KMS-11 (cell line): ENCODE results near the gene SMIM38.
"Not testable (repeated sequence)": the region's sequence is repeated elsewhere in the genome, so short reads cannot be mapped to it uniquely, and the experiment has no call there.

Experiments
- H2AFZ ChIP-seq: fragments of 200-600 bp; sonication (generic); 2 replicates; pipeline ENCODE4 v1.6.1; 2016; ENCODE audit warnings: antibody characterized with exemption, mixed run types, low read depth
- H3K27ac ChIP-seq: fragments of 200-600 bp; sonication (generic); 2 replicates; pipeline ENCODE4 v1.6.1; 2016; ENCODE audit warnings: mild to moderate bottlenecking, mixed run types
- H3K27me3 ChIP-seq: fragments of 200-600 bp; sonication (generic); 2 replicates; pipeline ENCODE4 v1.6.1; 2017; ENCODE audit warnings: mild to moderate bottlenecking, low read depth, mixed run types, moderate library complexity; ENCODE audit not compliant: insufficient read depth
- H3K36me3 ChIP-seq: fragments of 200-600 bp; sonication (generic); 2 replicates; pipeline ENCODE4 v1.6.1; 2017; ENCODE audit warnings: mild to moderate bottlenecking, mixed run types; ENCODE audit not compliant: insufficient read depth
- H3K4me1 ChIP-seq: fragments of 200-600 bp; sonication (generic); 2 replicates; pipeline ENCODE4 v1.6.1; 2016; ENCODE audit warnings: mild to moderate bottlenecking, low read depth, mixed run types; ENCODE audit not compliant: poor library complexity, severe bottlenecking
- H3K4me2 ChIP-seq: fragments of 200-600 bp; sonication (generic); 2 replicates; pipeline ENCODE4 v1.7.0; 2016; ENCODE audit warnings: mild to moderate bottlenecking, mixed run types
- H3K4me3 ChIP-seq: fragments of 200-600 bp; sonication (generic); IDR thresholded peaks from 2 replicates; pipeline ENCODE4 v1.6.1; 2017; ENCODE audit warnings: low read depth, low read length, mixed read lengths; ENCODE audit not compliant: insufficient read depth
- H3K79me2 ChIP-seq: fragments of 200-600 bp; sonication (generic); 2 replicates; pipeline ENCODE4 v1.6.1; 2016; ENCODE audit warnings: low read depth, mixed run types; ENCODE audit not compliant: insufficient read depth
- H3K9ac ChIP-seq: fragments of 200-600 bp; sonication (generic); 2 replicates; pipeline ENCODE4 v1.6.1; 2016; ENCODE audit warnings: mild to moderate bottlenecking, mixed run types
- H4K20me1 ChIP-seq: fragments of 200-600 bp; sonication (generic); 2 replicates; pipeline ENCODE4 v1.6.1; 2016; ENCODE audit warnings: mild to moderate bottlenecking, mixed run types; ENCODE audit not compliant: insufficient read depth
- TF ChIP-seq, protein P1 (sequence below): fragments of 200-600 bp; sonication (generic); conservative IDR thresholded peaks from 2 replicates; pipeline ENCODE4 v1.6.1; 2017; ENCODE audit warnings: low read depth, mild to moderate bottlenecking, antibody characterized with exemption, low read length, moderate library complexity, mixed read lengths

SMIM38 gene

DNA sequence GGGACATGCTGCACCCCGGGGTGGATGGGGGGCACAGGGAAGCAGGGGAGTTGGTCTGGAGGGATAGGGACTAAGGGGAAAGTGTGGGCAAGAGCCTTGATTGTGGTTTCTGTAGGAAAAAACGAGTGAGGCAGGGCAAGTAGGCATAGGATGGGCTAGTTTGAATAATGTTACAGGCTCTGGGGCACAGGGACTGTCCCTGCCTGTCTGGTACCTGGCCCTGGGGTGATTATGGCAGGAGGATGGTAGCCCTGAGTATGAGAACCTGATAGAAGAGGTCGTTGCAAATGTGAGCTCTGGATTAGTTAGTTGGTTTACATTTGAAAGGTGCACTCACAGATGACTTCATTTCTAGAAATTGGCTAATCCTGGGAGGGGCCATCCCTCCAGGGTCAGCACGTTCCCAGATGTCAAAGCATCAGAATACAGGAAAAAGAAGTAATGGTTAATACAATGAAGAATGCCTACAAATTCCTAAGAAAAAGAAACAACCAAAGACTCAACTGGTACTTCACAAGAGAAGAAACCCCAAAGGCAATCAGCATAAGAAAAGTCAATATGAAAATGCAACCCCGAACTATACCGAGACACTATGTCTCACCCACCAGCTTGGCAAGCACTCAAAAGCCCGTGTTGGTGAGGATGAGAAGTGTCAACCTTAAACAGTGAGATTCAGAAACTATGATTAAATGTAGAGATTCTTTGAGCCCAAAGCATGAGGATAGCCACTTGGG, 11.3 kb upstream of the SMIM38 start:
- Histone ChIP-seq H3K9ac (no peak overlapping the region), H3K79me2 (no peaks in the 10 kb centered on the region), H3K27ac (no peak overlapping the region), H3K4me1 (no peaks in the 10 kb centered on the region), H3K27me3 (0 out of 2 replicates have a peak, but pooled peaks cover 2% of the 10 kb centered on the region), H4K20me1 (no peaks in the 10 kb centered on the region), H2AFZ (no peak overlapping the region), H3K4me2 (no peak overlapping the region), H3K36me3 (no peaks in the 10 kb centered on the region), H3K4me3 (no peak overlapping the region)
- TF ChIP-seq, protein P1, sequence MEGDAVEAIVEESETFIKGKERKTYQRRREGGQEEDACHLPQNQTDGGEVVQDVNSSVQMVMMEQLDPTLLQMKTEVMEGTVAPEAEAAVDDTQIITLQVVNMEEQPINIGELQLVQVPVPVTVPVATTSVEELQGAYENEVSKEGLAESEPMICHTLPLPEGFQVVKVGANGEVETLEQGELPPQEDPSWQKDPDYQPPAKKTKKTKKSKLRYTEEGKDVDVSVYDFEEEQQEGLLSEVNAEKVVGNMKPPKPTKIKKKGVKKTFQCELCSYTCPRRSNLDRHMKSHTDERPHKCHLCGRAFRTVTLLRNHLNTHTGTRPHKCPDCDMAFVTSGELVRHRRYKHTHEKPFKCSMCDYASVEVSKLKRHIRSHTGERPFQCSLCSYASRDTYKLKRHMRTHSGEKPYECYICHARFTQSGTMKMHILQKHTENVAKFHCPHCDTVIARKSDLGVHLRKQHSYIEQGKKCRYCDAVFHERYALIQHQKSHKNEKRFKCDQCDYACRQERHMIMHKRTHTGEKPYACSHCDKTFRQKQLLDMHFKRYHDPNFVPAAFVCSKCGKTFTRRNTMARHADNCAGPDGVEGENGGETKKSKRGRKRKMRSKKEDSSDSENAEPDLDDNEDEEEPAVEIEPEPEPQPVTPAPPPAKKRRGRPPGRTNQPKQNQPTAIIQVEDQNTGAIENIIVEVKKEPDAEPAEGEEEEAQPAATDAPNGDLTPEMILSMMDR = no peak

DNA sequence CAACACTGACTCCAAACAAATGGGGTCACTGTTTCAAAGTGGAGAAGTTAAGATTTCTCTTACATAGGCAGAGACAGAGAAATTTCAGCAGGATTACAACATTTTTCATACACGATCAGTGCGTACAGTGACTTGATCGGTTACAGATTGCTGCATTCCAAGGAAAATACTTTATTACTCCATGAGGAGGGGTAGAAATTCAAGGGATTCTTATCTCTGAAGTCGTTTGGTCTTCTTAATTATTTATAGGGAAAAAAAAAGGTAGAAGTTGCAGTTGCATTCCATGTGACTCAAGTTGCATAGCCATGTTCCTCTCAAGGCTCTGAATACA, 10.7 kb upstream of the SMIM38 start:
- Histone ChIP-seq H2AFZ (no peak overlapping the region), H3K79me2 (no peaks in the 10 kb centered on the region), H3K27me3 (0 out of 2 replicates have a peak, but pooled peaks cover 2% of the 10 kb centered on the region), H3K27ac (no peak overlapping the region), H4K20me1 (no peaks in the 10 kb centered on the region), H3K4me3 (no peak overlapping the region), H3K36me3 (no peaks in the 10 kb centered on the region), H3K9ac (no peak overlapping the region), H3K4me1 (no peaks in the 10 kb centered on the region), H3K4me2 (no peak overlapping the region)
- TF ChIP-seq, protein P1 = no peak

DNA sequence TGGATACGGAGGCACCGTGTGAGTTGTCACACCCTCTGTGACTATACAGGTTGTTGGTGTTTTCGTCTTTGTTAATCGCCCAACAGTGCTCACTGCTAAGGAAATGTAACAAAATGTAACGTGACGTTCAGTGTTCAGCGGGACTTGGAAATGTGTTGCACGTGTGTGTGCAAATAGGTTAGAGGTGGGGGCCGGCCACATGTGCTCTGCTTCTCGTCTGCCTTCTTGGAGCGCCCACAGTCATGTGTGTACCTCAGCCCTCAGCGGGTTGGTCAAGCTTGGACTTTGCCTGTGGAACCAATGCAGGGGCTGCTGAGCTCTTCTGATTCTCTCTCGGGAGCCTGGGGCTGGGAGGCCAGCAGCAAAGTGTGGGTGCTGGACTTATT, 7.4 kb upstream of the SMIM38 start:
- Histone ChIP-seq H3K79me2 (no peaks in the 10 kb centered on the region), H3K4me1 (no peaks in the 10 kb centered on the region), H3K27me3 (peaks cover 4% of the 10 kb centered on the region; the same call in 1 of the 2 replicates), H2AFZ (no peak overlapping the region), H4K20me1 (no peaks in the 10 kb centered on the region), H3K9ac (no peak overlapping the region), H3K27ac (no peak overlapping the region), H3K4me2 (no peak overlapping the region), H3K4me3 (no peak overlapping the region), H3K36me3 (no peaks in the 10 kb centered on the region)
- TF ChIP-seq, protein P1 = no peak

DNA sequence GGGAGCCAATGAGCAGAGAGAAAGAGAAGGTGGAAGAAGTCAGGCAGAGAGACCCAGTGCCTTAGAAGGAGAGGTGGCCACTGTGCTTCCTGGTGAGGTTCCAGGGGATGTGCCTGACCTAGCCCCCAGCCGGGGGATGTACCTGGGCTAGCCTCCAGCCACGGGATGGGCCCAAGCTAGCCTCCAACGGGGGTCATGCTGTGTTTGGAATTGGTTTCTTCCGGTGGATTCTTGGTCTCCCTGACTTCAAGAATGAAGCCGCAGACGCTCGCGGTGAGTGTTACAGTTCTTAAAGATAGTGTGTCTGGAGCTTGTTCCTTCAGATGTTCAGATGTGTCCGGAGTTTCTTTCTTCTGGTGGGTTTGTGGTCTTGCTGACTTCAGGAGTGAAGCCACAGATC, 6.9 kb upstream of the SMIM38 start:
- Histone ChIP-seq H3K4me1 (no peaks in the 10 kb centered on the region), H4K20me1 (no peaks in the 10 kb centered on the region), H3K36me3 (no peaks in the 10 kb centered on the region), H3K4me2 (no peak overlapping the region), H3K79me2 (no peaks in the 10 kb centered on the region), H3K4me3 (no peak overlapping the region), H3K27me3 (peaks cover 4% of the 10 kb centered on the region; the same call in 1 of the 2 replicates), H2AFZ (no peak overlapping the region), H3K27ac (no peak overlapping the region), H3K9ac (no peak overlapping the region)
- TF ChIP-seq, protein P1 = no peak

DNA sequence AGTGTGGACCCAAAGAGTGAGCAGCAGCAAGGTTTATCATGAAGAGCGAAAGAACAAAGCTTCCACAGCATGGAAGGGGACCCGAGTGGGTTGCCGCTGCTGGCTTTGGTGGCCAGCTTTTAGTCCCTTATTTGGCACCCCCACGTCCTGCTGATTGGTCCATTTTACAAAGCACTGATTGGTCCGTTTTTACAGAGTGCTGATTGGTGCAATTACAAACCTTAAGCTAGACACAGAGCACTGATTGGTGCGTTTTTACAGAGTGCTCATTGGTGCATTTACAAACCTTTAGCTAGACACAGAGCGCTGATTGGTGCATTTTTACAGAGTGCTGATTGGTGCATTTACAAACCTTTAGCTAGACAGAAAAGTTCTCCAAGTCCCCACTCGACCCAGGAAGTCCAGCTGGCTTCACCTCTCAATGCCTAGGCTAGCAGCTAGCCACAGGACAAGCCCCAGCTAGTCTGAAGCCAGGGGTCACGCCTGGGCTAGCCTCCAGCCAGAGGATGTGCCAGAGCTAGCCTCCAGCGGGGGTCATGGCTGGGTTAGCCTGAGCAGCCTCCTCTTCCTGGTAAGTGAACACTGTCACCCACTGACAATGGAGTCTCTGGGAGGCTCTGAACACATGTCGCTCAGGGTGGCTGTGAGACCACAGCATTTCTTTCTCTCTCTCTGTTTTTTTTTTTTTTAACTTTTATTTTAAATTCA, 6.2 kb upstream of the SMIM38 start:
- H3K79me2 ChIP-seq, H3K9ac ChIP-seq, H3K27ac ChIP-seq, H3K4me1 ChIP-seq, H2AFZ ChIP-seq, H3K4me3 ChIP-seq, H3K36me3 ChIP-seq, H3K27me3 ChIP-seq, H3K4me2 ChIP-seq, H4K20me1 ChIP-seq: not testable (repeated sequence)
